OCI-M2 (cell line): Measurements from ENCODE around the gene C10orf88.
A peak's percentile ranks its signal among the peaks of the same experiment; 100 is the strongest.
"Not testable (repeated sequence)": the region's sequence is repeated elsewhere in the genome, so short reads cannot be mapped to it uniquely, and the experiment has no call there.

ENCODE experiments used
- DNase-seq: peaks from one replicate; lab custom pipeline; 2025; ENCODE audit not compliant: unreplicated experiment; lab: John Stamatoyannopoulos, UW

Gene C10orf88

GRCh38 chr10:122962405-122962804 is 8.4 kb upstream of the C10orf88 start:
- no peak for DNase-seq

GRCh38 chr10:122957474-122957873 is 3.4 kb upstream of the C10orf88 start:
- no peak for DNase-seq

GRCh38 chr10:122955892-122956291 is 1.9 kb upstream of the C10orf88 start:
- no peak for DNase-seq

- no peak for DNase-seq
These were observed 664 bp upstream of the C10orf88 start for GRCh38 chr10:122954731-122955050.

- no peak for DNase-seq
These were observed 4.7 kb downstream of the C10orf88 start for GRCh38 chr10:122949296-122949695.

GRCh38 chr10:122939856-122940543 is 14.0 kb downstream of the C10orf88 start:
- no peak for DNase-seq

GRCh38 chr10:122939133-122939855 is 14.7 kb downstream of the C10orf88 start:
- DNase-seq: no peak

GRCh38 chr10:122931088-122931906 is 22.7 kb downstream of the C10orf88 start:
- DNase-seq: peak; percentile 15

- DNase-seq: no peak
These were observed 23.9 kb downstream of the C10orf88 start for GRCh38 chr10:122930140-122930539.

- no peak for DNase-seq
These were observed 38.3 kb downstream of the C10orf88 start for GRCh38 chr10:122915700-122916099.

GRCh38 chr10:122911889-122912484 is 42.0 kb downstream of the C10orf88 start:
- DNase-seq: peak; percentile 17

GRCh38 chr10:122910310-122910709 is 43.7 kb downstream of the C10orf88 start, which contains the start of gene FAM24A:
Gene FAM24A (plus strand): TSS chr10:122910610. CDS start chr10:122911635, 1,025 bp downstream.
- DNase-seq: no peak

GRCh38 chr10:122903861-122904260 is 50.2 kb downstream of the C10orf88 start:
- not testable (repeated sequence) for DNase-seq

- no peak for DNase-seq
These were observed 59.6 kb downstream of the C10orf88 start for GRCh38 chr10:122894261-122894944.

GRCh38 chr10:122884166-122884565 is 69.9 kb downstream of the C10orf88 start:
- no peak for DNase-seq

GRCh38 chr10:122882766-122883165 is 71.3 kb downstream of the C10orf88 start:
- DNase-seq: no peak
